ENCODE measurements around the gene IP6K1.

The IP6K1 gene

GRCh38 chr3:49806850-49807249 lies 20.5 kb upstream of the IP6K1 start:
- Histone ChIP-seq H4K20me1 (ENCODE audit: insufficient read depth, low read length) (peaks cover 16% of the 10 kb centered on the region), H3K4me2 (ENCODE audit: insufficient read depth, low read length) (no peak overlapping the region; the same call in 1 of the 2 replicates), H2AFZ (ENCODE audit: low read depth, low read length) (no peak overlapping the region), H3K79me2 (ENCODE audit: insufficient read depth, low read length) (no peaks in the 10 kb centered on the region), H3K4me1 (ENCODE audit: insufficient read depth, low read length) (peaks cover 57% of the 10 kb centered on the region), H3K27ac (ENCODE audit: low read length) (peak overlapping the region; percentile 57; the same call in 1 of the 2 replicates), H3K36me3 (ENCODE audit: insufficient read depth, low read length) (peaks cover 15% of the 10 kb centered on the region), H3K9me3 (ENCODE audit: insufficient read depth, low read length, severe bottlenecking) (no peaks in the 10 kb centered on the region), H3K9ac (ENCODE audit: low read depth, low read length) (0 out of 2 replicates have a peak overlapping the region, but pooled peaks have one; percentile 22), H3K4me3 (ENCODE audit: low read depth in 1 of 2, low read length in 2 of 2) (no peak overlapping the region), H3K27me3 (ENCODE audit: insufficient read depth, low read length, poor library complexity) (peaks cover 15% of the 10 kb centered on the region)
- no peak for TF ChIP-seq EZH2 (IDR thresholded peaks at IDR 0.05; ENCODE audit: borderline replicate concordance, low read depth, low read length, severe bottlenecking)
- TF ChIP-seq, protein P1, sequence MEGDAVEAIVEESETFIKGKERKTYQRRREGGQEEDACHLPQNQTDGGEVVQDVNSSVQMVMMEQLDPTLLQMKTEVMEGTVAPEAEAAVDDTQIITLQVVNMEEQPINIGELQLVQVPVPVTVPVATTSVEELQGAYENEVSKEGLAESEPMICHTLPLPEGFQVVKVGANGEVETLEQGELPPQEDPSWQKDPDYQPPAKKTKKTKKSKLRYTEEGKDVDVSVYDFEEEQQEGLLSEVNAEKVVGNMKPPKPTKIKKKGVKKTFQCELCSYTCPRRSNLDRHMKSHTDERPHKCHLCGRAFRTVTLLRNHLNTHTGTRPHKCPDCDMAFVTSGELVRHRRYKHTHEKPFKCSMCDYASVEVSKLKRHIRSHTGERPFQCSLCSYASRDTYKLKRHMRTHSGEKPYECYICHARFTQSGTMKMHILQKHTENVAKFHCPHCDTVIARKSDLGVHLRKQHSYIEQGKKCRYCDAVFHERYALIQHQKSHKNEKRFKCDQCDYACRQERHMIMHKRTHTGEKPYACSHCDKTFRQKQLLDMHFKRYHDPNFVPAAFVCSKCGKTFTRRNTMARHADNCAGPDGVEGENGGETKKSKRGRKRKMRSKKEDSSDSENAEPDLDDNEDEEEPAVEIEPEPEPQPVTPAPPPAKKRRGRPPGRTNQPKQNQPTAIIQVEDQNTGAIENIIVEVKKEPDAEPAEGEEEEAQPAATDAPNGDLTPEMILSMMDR (IDR thresholded peaks at IDR 0.05; ENCODE audit: borderline replicate concordance, extremely low read depth, low read length, poor library complexity, severe bottlenecking), result no peak
- no peak for DNase-seq
- ATAC-seq (ENCODE audit: insufficient read depth, low read depth), result no peak

DNA sequence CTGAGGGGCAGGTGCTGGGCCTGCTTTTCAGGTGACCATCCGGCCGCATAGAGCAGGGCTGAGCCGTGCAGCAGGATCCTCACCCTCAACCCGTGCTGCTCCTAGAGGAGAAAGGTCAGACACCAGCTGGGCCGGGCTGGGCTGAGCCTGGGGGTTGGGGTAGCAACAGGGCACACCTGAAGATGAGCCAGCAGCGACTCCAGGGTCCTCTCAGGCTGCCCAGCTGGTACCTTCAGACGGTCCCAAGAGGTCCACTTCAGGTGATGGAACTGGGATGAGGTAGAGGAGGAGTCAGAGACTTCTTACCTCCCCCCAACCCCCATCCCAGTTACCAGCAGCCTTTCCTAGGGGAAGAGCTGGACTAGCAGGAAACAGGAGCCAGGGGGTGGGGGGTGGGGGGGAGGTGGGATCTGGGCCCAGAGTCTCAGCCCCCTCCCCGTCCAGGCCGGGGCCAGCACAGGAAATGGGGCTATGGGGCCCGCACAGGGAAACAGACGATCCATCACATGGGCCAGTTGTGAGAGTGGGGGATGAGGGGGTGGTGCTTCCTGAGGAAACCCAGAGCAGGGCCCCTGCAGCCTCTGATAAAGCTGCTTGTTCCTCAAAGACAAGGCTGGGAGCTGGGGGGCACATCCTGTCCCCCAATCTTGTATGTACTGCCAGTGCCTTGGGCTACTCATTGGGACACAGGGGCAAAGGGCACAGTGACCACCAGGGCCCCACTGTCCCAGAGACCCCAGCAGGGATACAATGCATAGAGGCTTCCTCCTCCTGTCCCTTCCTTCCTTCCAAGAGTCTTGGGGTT lies 19.8 kb upstream of the IP6K1 start:
- H4K20me1 ChIP-seq (ENCODE audit: insufficient read depth, low read length), result peaks cover 16% of the 10 kb centered on the region
- H3K36me3 ChIP-seq (ENCODE audit: insufficient read depth, low read length), result peaks cover 8% of the 10 kb centered on the region
- H3K9ac ChIP-seq (ENCODE audit: low read depth, low read length), result 0 out of 2 replicates have a peak overlapping the region, but pooled peaks have one; percentile 26
- H3K79me2 ChIP-seq (ENCODE audit: insufficient read depth, low read length), result no peaks in the 10 kb centered on the region
- H3K9me3 ChIP-seq (ENCODE audit: insufficient read depth, low read length, severe bottlenecking), result no peaks in the 10 kb centered on the region
- peak overlapping the region; percentile 57 for H3K27ac ChIP-seq (ENCODE audit: low read length)
- peak; percentile 39 for ATAC-seq (ENCODE audit: insufficient read depth, low read depth)
- H3K27me3 ChIP-seq (ENCODE audit: insufficient read depth, low read length, poor library complexity), result peaks cover 21% of the 10 kb centered on the region
- peak overlapping the region; percentile 33 for H3K4me2 ChIP-seq (ENCODE audit: insufficient read depth, low read length)
- H3K4me3 ChIP-seq (ENCODE audit: low read depth in 1 of 2, low read length in 2 of 2), result no peak overlapping the region
- H2AFZ ChIP-seq (ENCODE audit: low read depth, low read length), result no peak overlapping the region
- no peak for TF ChIP-seq EZH2 (IDR thresholded peaks at IDR 0.05; ENCODE audit: borderline replicate concordance, low read depth, low read length, severe bottlenecking)
- TF ChIP-seq, protein P1 (IDR thresholded peaks at IDR 0.05; ENCODE audit: borderline replicate concordance, extremely low read depth, low read length, poor library complexity, severe bottlenecking), result no peak
- peaks cover 57% of the 10 kb centered on the region for H3K4me1 ChIP-seq (ENCODE audit: insufficient read depth, low read length)
- peak; percentile 74 for DNase-seq

DNA sequence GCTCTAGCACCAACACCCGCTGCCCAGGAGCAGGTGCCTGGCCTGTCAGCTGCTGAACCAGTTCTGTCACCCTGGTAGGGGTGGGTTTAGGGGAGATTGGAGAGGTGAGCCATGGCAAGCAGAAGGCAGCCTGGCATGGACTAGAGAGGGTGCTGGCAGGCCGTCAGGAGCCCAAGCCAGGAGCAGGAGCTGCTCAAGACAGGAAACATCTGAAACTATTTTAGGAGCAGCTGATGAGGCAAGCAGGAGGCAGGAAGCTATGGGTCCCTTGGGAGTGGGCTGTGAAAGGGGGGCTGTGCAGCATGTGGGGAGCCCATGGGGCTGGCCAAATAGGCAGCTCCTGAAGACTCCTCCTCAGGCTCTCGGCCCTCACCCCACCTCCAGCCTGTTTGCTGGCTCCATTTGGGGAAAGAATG lies 19.0 kb upstream of the IP6K1 start:
- H3K27ac ChIP-seq (ENCODE audit: low read length), result peak overlapping the region; percentile 52
- no peak overlapping the region for H3K4me3 ChIP-seq (ENCODE audit: low read depth in 1 of 2, low read length in 2 of 2)
- TF ChIP-seq, protein P1 (IDR thresholded peaks at IDR 0.05; ENCODE audit: borderline replicate concordance, extremely low read depth, low read length, poor library complexity, severe bottlenecking), result no peak
- TF ChIP-seq EZH2 (IDR thresholded peaks at IDR 0.05; ENCODE audit: borderline replicate concordance, low read depth, low read length, severe bottlenecking), result no peak
- H3K4me1 ChIP-seq (ENCODE audit: insufficient read depth, low read length), result peaks cover 57% of the 10 kb centered on the region
- 0 out of 2 replicates have a peak overlapping the region, but pooled peaks have one; percentile 26 for H3K9ac ChIP-seq (ENCODE audit: low read depth, low read length)
- H2AFZ ChIP-seq (ENCODE audit: low read depth, low read length), result no peak overlapping the region
- peaks cover 6% of the 10 kb centered on the region for H3K36me3 ChIP-seq (ENCODE audit: insufficient read depth, low read length)
- peaks cover 21% of the 10 kb centered on the region for H3K27me3 ChIP-seq (ENCODE audit: insufficient read depth, low read length, poor library complexity)
- DNase-seq, result peak; percentile 66
- peaks cover 16% of the 10 kb centered on the region for H4K20me1 ChIP-seq (ENCODE audit: insufficient read depth, low read length)
- H3K9me3 ChIP-seq (ENCODE audit: insufficient read depth, low read length, severe bottlenecking), result no peaks in the 10 kb centered on the region
- peak; percentile 16; the same call in 2 of the 3 replicates for ATAC-seq (ENCODE audit: insufficient read depth, low read depth)
- H3K4me2 ChIP-seq (ENCODE audit: insufficient read depth, low read length), result peak overlapping the region; percentile 33
- no peaks in the 10 kb centered on the region for H3K79me2 ChIP-seq (ENCODE audit: insufficient read depth, low read length)
